MM.1S (cell line): ENCODE measurements around the gene TSPAN3.

Source experiments
- EZH2 ChIP-seq: fragments of 300-600 bp; sonication (generic); optimal IDR thresholded peaks from 2 replicates; pipeline ENCODE3; 2017; ENCODE audit warnings: low read depth, mild to moderate bottlenecking, antibody characterized with exemption, low read length, mixed read lengths
- TF ChIP-seq, protein P1 (sequence below): fragments of 300-600 bp; sonication (generic); IDR thresholded peaks from 2 replicates; pipeline ENCODE4 v1.5.1; 2016; ENCODE audit warnings: antibody characterized with exemption, low read length, mixed read lengths

DNA sequence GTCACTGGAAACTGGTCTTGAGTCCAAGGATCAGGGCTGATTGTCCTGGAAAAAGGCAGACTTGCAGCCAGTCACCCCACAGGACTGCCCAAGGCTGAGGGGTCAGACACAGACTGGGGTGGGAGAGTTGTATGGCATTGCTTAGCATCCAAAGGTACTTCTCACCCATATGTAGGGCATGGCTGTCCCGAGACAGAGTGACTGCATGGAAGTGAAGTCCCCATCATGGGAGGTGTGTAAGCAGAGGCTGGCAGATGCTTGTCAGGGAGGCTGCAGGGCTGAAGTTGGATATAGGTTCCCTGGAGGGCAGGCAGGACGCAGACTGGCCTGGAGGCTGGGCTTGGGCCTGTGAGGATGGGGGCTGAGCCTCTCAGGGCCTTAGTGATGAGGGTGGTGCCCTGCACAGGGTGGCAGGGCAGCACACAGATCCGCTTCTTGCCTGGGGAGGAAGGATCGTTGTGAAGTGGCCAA lies 44.9 kb downstream of the TSPAN3 start:
- TF ChIP-seq, protein P1, sequence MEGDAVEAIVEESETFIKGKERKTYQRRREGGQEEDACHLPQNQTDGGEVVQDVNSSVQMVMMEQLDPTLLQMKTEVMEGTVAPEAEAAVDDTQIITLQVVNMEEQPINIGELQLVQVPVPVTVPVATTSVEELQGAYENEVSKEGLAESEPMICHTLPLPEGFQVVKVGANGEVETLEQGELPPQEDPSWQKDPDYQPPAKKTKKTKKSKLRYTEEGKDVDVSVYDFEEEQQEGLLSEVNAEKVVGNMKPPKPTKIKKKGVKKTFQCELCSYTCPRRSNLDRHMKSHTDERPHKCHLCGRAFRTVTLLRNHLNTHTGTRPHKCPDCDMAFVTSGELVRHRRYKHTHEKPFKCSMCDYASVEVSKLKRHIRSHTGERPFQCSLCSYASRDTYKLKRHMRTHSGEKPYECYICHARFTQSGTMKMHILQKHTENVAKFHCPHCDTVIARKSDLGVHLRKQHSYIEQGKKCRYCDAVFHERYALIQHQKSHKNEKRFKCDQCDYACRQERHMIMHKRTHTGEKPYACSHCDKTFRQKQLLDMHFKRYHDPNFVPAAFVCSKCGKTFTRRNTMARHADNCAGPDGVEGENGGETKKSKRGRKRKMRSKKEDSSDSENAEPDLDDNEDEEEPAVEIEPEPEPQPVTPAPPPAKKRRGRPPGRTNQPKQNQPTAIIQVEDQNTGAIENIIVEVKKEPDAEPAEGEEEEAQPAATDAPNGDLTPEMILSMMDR, result no peak
- TF ChIP-seq EZH2, result no peak
